Measurements from ENCODE around the gene OCIAD2.

DNA sequence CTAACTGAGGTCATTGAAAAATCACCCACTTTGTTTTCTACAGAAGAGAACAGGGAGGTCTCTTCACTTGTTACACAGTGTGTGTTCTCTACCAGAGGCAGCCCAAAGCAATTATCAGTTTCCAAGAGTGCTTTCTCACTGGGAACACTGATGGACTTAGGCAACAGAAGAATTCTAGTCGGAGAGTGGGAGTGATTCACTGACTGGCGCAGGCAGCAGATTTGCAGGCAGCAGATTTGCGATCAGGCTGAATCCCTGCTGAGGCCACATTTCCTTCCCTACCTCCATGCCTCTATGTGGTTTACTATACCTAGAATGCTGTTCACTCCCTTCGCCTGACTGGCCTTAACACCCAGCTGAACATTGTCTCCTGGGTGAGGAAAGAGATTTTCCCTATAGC lies 6.6 kb downstream of the OCIAD2 start:
- TF ChIP-seq, protein P1, sequence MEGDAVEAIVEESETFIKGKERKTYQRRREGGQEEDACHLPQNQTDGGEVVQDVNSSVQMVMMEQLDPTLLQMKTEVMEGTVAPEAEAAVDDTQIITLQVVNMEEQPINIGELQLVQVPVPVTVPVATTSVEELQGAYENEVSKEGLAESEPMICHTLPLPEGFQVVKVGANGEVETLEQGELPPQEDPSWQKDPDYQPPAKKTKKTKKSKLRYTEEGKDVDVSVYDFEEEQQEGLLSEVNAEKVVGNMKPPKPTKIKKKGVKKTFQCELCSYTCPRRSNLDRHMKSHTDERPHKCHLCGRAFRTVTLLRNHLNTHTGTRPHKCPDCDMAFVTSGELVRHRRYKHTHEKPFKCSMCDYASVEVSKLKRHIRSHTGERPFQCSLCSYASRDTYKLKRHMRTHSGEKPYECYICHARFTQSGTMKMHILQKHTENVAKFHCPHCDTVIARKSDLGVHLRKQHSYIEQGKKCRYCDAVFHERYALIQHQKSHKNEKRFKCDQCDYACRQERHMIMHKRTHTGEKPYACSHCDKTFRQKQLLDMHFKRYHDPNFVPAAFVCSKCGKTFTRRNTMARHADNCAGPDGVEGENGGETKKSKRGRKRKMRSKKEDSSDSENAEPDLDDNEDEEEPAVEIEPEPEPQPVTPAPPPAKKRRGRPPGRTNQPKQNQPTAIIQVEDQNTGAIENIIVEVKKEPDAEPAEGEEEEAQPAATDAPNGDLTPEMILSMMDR (IDR thresholded peaks at IDR 0.05), result no peak
- TF ChIP-seq POLR2AphosphoS5 (IDR thresholded peaks at IDR 0.05; ENCODE audit: low read depth, low read length), result no peak

Measured in Panc1 (cell line).